ENCODE results near the gene C2.
A peak's percentile ranks its signal among the peaks of the same experiment; 100 is the strongest.
"Not testable (repeated sequence)": the region's sequence is repeated elsewhere in the genome, so short reads cannot be mapped to it uniquely, and the experiment has no call there.

Gene C2

GRCh38 chr6:31927863-31928671, 550 bp downstream of the C2 start:
- no peak for DNase-seq (ENCODE audit: low read depth)

DNA sequence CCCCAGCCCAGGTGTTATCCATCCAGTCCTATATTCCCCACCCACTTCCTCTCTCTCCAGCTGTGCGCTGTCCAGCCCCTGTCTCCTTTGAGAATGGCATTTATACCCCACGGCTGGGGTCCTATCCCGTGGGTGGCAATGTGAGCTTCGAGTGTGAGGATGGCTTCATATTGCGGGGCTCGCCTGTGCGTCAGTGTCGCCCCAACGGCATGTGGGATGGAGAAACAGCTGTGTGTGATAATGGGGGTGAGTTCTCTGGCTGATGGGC, 1.1 kb downstream of the C2 start:
- no peak for DNase-seq (ENCODE audit: low read depth)

DNA sequence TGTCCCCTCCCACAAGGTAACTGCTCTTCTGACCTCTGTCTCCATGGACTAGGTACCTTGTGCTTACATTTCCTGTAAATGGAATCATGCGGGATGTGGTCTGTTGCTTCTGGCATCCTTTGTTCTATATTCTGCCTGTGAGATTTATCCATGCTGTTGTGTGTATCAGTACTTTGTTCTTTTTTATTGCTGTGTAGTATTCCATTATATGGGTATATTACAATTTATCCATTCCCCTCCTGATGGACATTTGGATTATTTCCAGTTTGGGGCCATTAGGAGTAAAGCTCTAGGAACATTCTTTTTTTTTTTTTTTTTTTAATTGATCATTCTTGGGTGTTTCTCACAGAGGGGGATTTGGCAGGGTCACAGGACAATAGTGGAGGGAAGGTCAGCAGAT, 3.4 kb downstream of the C2 start:
- no peak for DNase-seq (ENCODE audit: low read depth)

- DNase-seq (ENCODE audit: low read depth): not testable (repeated sequence)
Observed at GRCh38 chr6:31932137-31932536, 4.6 kb downstream of the C2 start.

DNA sequence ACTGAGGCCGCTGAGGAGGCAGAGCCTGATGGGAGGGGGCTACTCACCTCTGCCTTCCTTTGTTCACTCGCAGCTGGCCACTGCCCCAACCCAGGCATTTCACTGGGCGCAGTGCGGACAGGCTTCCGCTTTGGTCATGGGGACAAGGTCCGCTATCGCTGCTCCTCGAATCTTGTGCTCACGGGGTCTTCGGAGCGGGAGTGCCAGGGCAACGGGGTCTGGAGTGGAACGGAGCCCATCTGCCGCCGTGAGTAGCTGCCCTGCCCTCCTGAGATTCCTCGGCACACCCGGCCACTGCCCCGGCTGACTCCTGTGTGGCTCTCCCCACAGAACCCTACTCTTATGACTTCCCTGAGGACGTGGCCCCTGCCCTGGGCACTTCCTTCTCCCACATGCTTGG, 6.0 kb downstream of the C2 start:
- DNase-seq (ENCODE audit: low read depth): no peak

GRCh38 chr6:31935021-31935420, 7.5 kb downstream of the C2 start:
- no peak for DNase-seq (ENCODE audit: low read depth)

GRCh38 chr6:31935823-31936222, 8.3 kb downstream of the C2 start:
- no peak for DNase-seq (ENCODE audit: low read depth)

- DNase-seq (ENCODE audit: low read depth): peak; percentile 25
Observed at GRCh38 chr6:31940256-31940664, 12.7 kb downstream of the C2 start.

- no peak for DNase-seq (ENCODE audit: low read depth)
Observed at GRCh38 chr6:31943742-31944141, 16.2 kb downstream of the C2 start.

- no peak for DNase-seq (ENCODE audit: low read depth)
Observed at GRCh38 chr6:31945154-31945506, 17.6 kb downstream of the C2 start.

DNA sequence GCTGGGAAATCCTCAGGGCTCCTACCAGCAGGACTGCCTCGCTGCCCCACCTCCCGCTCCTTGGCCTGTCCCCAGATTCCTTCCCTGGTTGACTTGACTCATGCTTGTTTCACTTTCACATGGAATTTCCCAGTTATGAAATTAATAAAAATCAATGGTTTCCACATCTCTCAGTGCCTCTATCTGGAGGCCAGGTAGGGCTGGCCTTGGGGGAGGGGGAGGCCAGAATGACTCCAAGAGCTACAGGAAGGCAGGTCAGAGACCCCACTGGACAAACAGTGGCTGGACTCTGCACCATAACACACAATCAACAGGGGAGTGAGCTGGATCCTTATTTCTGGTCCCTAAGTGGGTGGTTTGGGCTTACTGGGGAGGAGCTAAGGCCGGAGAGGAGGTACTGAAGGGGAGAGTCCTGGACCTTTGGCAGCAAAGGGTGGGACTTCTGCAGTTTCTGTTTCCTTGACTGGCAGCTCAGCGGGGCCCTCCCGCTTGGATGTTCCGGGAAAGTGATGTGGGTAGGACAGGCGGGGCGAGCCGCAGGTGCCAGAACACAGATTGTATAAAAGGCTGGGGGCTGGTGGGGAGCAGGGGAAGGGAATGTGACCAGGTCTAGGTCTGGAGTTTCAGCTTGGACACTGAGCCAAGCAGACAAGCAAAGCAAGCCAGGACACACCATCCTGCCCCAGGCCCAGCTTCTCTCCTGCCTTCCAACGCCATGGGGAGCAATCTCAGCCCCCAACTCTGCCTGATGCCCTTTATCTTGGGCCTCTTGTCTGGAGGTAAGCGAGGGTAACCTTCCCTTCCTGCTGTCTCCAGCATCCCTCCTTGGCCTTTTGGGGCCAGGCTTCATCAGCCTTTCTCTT, 18.2 kb downstream of the C2 start, which contains the start of gene CFB:
Gene CFB, plus strand, starts transcription at position 589 of the 863 bp plus-strand sequence. Its CDS starts 127 bp downstream, at position 716.
- peak; percentile 83 for DNase-seq (ENCODE audit: low read depth)

- no peak for DNase-seq (ENCODE audit: low read depth)
Observed at GRCh38 chr6:31946370-31946885, 18.9 kb downstream of the C2 start.

DNA sequence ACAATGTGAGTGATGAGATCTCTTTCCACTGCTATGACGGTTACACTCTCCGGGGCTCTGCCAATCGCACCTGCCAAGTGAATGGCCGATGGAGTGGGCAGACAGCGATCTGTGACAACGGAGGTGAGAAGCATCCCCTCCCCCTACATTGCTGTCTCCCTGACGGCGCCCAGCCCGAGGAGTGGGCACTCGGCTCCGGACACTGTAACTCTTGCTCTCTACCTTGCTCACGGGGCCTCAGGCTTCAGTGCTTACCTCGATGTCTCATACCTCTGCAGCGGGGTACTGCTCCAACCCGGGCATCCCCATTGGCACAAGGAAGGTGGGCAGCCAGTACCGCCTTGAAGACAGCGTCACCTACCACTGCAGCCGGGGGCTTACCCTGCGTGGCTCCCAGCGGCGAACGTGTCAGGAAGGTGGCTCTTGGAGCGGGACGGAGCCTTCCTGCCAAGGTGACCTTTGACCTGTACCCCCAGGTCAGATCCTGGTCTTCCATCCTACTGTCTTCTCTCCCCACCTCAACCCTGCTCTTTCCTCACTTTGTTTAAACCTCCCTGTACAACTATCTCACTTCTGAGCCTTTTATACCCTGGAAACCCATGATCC, 19.7 kb downstream of the C2 start:
- DNase-seq (ENCODE audit: low read depth): no peak

GRCh38 chr6:31947864-31948263, 20.3 kb downstream of the C2 start:
- DNase-seq (ENCODE audit: low read depth): no peak

DNA sequence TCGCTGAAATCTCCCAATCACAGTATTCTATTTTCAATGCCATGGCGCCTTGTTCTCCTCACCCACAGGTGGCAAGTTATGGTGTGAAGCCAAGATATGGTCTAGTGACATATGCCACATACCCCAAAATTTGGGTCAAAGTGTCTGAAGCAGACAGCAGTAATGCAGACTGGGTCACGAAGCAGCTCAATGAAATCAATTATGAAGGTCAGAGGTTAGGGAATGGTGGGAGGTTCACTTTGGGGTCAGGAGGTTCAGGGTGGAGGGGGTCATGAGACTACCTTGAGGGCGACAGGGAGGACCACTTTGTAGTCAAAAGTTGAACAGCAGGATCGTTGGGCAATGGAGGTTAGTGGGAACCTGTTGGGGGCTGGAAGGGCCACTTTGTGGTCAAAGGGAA, 20.8 kb downstream of the C2 start:
- DNase-seq (ENCODE audit: low read depth): no peak

DNA sequence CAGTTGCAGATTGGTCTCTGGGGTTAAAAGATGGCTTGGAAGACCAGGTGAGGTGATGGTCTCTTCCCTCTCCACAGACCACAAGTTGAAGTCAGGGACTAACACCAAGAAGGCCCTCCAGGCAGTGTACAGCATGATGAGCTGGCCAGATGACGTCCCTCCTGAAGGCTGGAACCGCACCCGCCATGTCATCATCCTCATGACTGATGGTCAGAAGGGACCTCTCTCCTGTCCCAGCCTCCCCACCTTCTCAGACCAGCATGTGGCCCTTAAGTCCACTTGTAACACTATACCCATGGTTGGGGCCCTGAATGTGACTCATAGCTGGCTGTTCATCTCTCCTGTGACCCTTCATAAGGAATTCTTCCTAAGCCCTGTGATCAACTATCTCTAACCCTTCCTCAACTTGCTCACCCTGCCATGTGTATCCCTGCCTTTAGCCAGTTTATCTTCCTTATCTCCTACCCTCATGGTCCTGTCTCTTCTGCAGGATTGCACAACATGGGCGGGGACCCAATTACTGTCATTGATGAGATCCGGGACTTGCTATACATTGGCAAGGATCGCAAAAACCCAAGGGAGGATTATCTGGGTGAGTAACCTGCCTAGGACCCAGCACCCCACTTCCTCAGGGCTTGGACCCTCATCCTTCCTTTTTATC, 21.4 kb downstream of the C2 start:
- no peak for DNase-seq (ENCODE audit: low read depth)

- DNase-seq (ENCODE audit: low read depth): no peak
Observed at GRCh38 chr6:31949926-31950548, 22.5 kb downstream of the C2 start.

- DNase-seq (ENCODE audit: low read depth): peak; percentile 52
Observed at GRCh38 chr6:31952140-31952805, 24.8 kb downstream of the C2 start.

DNA sequence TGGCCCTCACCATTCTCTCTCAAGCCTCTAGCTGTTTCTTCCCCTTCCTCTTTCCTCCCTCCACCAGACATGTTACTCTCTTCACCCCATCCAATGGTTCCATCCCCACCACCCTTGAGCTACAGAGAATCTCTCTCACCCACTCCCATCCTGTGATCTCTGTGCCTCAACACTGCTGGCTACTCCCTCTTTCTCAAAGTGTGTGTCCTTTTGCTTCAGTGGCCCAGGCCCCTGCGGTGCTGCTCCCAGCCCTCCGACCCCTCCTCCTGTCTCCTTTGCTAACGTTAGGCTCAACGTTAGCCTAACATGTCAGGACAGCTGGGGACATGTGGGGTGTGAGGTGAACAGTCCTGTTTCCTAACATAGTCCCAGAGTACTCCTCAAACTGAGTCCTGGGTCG, 25.4 kb downstream of the C2 start:
- DNase-seq (ENCODE audit: low read depth): no peak

GRCh38 chr6:31954511-31954910, 27.0 kb downstream of the C2 start:
- DNase-seq (ENCODE audit: low read depth): no peak

GRCh38 chr6:31956796-31957195, 29.3 kb downstream of the C2 start:
- no peak for DNase-seq (ENCODE audit: low read depth)
